GM12892 (cell line): ENCODE data around the gene DLL4.

Experiments used
- POLR2A ChIP-seq: IDR thresholded peaks from 2 replicates; pipeline ENCODE4 v1.6.1; 2011; ENCODE audit warnings: low read depth, low read length, control low read depth
- POLR2AphosphoS5 ChIP-seq: IDR thresholded peaks from 2 replicates; pipeline ENCODE4 v1.6.1; 2011; ENCODE audit warnings: low read depth, low read length, control low read depth

DNA sequence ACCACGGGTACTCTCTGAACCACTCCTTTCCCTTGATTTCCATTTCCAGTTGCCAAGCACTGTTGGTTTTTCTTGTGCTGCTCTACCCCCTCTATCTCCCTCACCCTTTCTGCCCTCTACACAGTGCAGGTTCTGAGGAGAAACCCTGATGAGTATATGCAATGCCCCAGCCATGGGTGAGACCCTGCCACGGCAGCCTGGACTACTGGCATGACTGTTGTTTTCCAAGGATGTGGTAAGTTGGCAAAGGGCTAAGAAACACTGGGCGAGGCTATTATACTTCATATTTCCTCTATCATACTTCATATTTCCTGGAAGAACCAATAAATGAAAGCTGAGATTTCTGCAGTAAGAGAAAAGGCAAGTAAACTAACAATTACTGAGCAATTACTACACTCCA, 52.0 kb downstream of the DLL4 start:
- TF ChIP-seq POLR2A: no peak
- no peak for TF ChIP-seq POLR2AphosphoS5
